Motor neuron (in vitro differentiated cells): Measurements from ENCODE around the gene TMEM61. TPM values are rescaled to one million over a fixed set of nuclear protein-coding genes. Genes with fewer than 3 reads are reported as not detected.
A peak's percentile ranks its signal among the peaks of the same experiment; 100 is the strongest.

Experiments
- ATAC-seq, 8 experiments: fragments of 200-7000 bp; cut with Tn5 transposase; replicated peaks in 6 of 8; 2 replicates each; pipeline ENCODE4 v1.8.0; 2021; ENCODE audit warnings: mild to moderate bottlenecking in 8 of 8, moderate library complexity in 8 of 8
- H3K27ac ChIP-seq, 2 donors: fragments of 250-450 bp; sonication (Bioruptor Pico); 2 replicates each; pipeline ENCODE4 v1.9.0; 2021; ENCODE audit warnings: antibody characterized with exemption in 2 of 2, mild to moderate bottlenecking in 2 of 2, moderate library complexity in 1 of 2
- H3K4me1 ChIP-seq, 2 donors: fragments of 250-450 bp; sonication (Bioruptor Pico); replicated peaks in 1 of 2; 2 replicates each; pipeline ENCODE4 v1.6.1; 2021; ENCODE audit warnings: antibody characterized with exemption in 2 of 2, mild to moderate bottlenecking in 2 of 2, moderate library complexity in 1 of 2
- H3K4me3 ChIP-seq, 5 donors: fragments of 250-450 bp; sonication (Bioruptor Pico); 2 replicates each; pipeline ENCODE4 v1.9.0; 2021; ENCODE audit warnings: antibody characterized with exemption in 5 of 5, mild to moderate bottlenecking in 5 of 5, moderate library complexity in 4 of 5
- WGBS, 10 experiments: fragments of 450-650 bp; shearing (Covaris generic); methylation state at CpG; one replicate each; pipeline ENCODE4 v1.0.0; 2022; 5-methylcytosine and 5-hydroxymethylcytosine counted together
- in situ Hi-C, 9 experiments: fragments of 400-800 bp; cut with MboI; loops; one replicate each; pipeline ENCODE4 v1.15.0; 2021; ENCODE audit warnings: low sequenced_read_pairs in 9 of 9, low pct_unique_long_range_greater_than_20kb in 2 of 9; ENCODE audit not compliant: unreplicated experiment in 9 of 9
- total RNA-seq, 8 experiments: library from RNA; unstranded; fragments of 300-600 nt; gene quantifications; 2 replicates each; pipeline versions ENCODE4 v1.2.3 to v1.2.4, GENCODE V29; 2022

TMEM61 gene
- total RNA-seq, 8 experiments from 2014 or later: 0.21 to 2.3 TPM; not detected in 6

DNA sequence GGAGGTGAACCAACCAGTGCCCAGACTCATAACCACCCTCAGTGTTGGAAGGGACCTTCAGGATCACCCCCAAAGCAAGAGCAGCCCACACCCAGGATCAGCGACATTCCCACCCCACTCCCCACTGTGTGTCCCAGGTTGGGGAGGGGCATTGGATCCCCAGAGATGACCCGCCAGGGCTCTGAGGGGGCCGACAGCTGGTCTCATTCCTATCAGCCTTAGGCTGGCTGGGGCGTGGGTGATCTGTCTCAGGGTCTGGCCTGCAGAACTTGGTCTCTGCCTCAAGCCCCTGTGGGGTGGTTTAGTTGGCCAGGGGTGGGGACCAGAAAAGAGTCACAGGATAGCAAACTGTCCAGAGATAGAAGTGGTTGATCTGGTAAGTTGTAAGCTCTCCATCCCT, 10.5 kb downstream of the TMEM61 start:
- in situ Hi-C loops: loop anchor here in 1 of 9 experiments (10.0 kb wide), 1 partner anchor 46 kb away; no protein-coding TSS in a partner anchor
- 0 to 60% methylated on average over 1 of the region's 4 CpGs; no CpG with 5 or more reads in 8 of the 10 experiments for WGBS, 10 experiments
- Histone ChIP-seq H3K4me3 (no peak overlapping the region), H3K27ac (no peak overlapping the region), H3K4me1 (peaks cover 0 to 6% of the 10 kb centered on the region in 2 donors)
- no peak for ATAC-seq

DNA sequence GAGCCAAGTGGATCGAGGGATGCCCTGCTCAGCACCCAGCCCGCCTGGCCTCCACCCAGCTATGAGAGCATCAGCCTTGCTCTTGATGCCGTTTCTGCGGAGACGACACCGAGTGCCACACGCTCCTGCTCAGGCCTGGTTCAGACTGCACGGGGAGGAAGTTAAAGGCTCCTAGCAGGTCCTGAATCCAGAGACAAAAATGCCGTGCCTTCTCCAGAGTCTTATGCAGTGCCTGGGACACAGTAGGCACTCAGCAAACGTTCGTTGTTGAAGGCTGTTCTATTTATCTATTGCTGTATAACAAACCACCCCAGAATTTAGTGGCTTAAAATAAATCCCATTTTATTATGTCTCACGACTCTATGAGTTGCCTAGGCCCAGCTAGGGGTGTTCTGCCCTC, 11.5 kb downstream of the TMEM61 start:
- in situ Hi-C loops: loop anchor here in 1 of 9 experiments (10.0 kb wide), 1 partner anchor 47 kb away; no protein-coding TSS in a partner anchor
- no peak for ATAC-seq
- no peak overlapping the region for H3K27ac ChIP-seq
- H3K4me1 ChIP-seq: peaks cover 0 to 6% of the 10 kb centered on the region in 2 donors
- H3K4me3 ChIP-seq: no peak overlapping the region
- 51 to 100% (median 67%) methylated on average over 1 to 9 of the region's 12 CpGs; no CpG with 5 or more reads in 2 of the 10 experiments for WGBS, 10 experiments

DNA sequence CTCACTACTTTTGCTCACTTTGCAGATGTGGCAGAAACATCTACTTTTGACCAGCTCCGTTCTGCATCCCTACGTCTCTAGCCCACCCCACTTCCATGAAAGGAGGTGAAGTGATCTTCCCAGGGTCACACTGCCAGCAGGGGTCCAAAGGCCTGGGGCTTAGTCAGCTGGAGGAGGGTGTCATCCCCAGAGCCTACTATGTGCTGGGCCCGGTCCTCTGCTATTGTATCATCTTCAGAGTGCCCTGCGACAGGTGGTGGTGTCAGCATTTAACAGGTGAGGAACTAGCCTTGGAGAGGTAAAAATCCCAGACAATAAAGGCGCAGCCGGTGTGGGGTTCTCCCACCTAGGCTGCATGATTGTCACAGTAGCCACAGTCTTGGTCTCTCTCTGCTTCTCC, 12.7 kb downstream of the TMEM61 start:
- no peak for ATAC-seq
- Histone ChIP-seq H3K27ac (no peak overlapping the region), H3K4me3 (no peak overlapping the region), H3K4me1 (peaks cover 0 to 6% of the 10 kb centered on the region in 2 donors)
- WGBS, 10 experiments: 70 to 100% (median 97%) methylated on average over 1 to 3 of the region's 6 CpGs; no CpG with 5 or more reads in 6 of the 10 experiments
- in situ Hi-C loops: loop anchor here in 1 of 9 experiments (10.0 kb wide), 1 partner anchor 48 kb away; no protein-coding TSS in a partner anchor

DNA sequence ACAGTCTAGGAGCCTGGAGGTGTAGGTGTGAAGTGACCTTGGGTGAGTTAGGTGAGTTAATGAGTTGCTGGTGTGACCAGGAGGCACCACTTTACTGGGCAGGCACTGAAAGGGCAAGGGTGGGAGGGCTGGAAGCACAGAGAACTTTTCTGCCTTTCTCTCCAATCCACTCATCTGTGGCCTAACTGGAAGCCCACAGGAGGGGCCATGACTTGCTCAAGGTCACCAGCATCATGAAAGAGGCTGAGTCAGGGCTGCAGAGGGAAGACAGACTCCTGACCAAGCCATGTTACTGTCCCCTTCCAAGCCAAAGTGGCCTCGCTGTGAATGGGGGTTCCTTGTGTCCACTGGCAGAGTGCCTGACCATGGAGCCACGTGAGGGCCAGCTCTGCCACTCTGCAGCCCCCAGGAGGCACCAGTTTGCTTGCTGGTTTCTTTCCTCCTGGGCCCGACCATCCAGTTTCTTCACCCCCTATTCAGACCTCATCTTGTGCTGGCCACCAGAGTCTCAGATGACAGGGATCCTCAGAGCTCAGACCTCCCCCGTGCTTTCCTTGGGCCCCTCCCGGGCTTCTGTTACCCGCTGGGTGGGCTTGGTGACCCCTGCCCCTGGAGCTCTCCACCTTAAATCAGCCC, 14.0 kb downstream of the TMEM61 start:
- Histone ChIP-seq H3K4me1 (peaks cover 7 to 16% of the 10 kb centered on the region in 2 donors), H3K27ac (no peak overlapping the region), H3K4me3 (no peak overlapping the region)
- ATAC-seq: no peak
- in situ Hi-C loops: loop anchor here in 1 of 9 experiments (10.0 kb wide), 1 partner anchor 50 kb away; no protein-coding TSS in a partner anchor
- 32 to 60% (median 53%) methylated on average over 1 to 6 of the region's 6 CpGs; no CpG with 5 or more reads in 6 of the 10 experiments for WGBS, 10 experiments

- H3K4me3 ChIP-seq: no peak overlapping the region
- peaks cover 10 to 19% of the 10 kb centered on the region in 2 donors for H3K4me1 ChIP-seq
- in situ Hi-C loops: loop anchor here in 1 of 9 experiments (10.0 kb wide), 1 partner anchor 50 kb away; no protein-coding TSS in a partner anchor
- H3K27ac ChIP-seq: no peak overlapping the region
- ATAC-seq: no peak
- 10 to 96% (median 54%) methylated on average over 2 to 10 of the region's 12 CpGs; no CpG with 5 or more reads in 2 of the 10 experiments for WGBS, 10 experiments
Observed at GRCh38 chr1:54995013-54995760, 14.8 kb downstream of the TMEM61 start.

DNA sequence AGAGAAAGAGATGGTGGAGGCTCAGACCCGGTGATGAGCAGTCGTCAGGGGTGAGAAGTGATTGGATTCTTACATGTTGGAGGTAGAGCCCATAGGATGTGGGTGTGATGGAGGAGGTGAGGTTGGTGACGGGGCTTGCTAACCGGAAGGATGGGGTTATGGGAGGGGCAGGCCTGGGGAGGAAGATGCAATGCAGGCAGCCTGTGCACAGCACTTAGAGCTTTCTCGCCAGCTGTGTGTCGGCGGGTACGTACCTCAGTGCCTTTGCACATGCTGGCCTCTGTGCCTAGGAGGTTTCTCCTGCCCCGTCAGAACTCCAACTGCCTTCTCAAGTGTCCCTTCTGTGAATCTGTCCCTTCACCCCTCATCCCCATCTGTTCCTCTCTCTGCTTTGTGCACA, 15.4 kb downstream of the TMEM61 start:
- in situ Hi-C loops: loop anchor here in 1 of 9 experiments (10.0 kb wide), 1 partner anchor 51 kb away; no protein-coding TSS in a partner anchor

GRCh38 chr1:54996359-54996868, 16.0 kb downstream of the TMEM61 start:
- in situ Hi-C loops: loop anchor here in 1 of 9 experiments (10.0 kb wide), 1 partner anchor 52 kb away; no protein-coding TSS in a partner anchor
- Histone ChIP-seq H3K4me3 (no peak overlapping the region), H3K4me1 (peaks cover 22 to 31% of the 10 kb centered on the region in 2 donors), H3K27ac (no peak overlapping the region)
- 0 to 33% (median 15%) methylated on average over 4 to 11 of the region's 23 CpGs; no CpG with 5 or more reads in 5 of the 10 experiments for WGBS, 10 experiments
- ATAC-seq: peak in 3 of 8 experiments; percentile 92 to 94 (median 93)

More for the DNA sequence above, 15.4 kb downstream of the TMEM61 start:
- WGBS, 10 experiments: 67 to 90% (median 80%) methylated on average over 1 to 8 of the region's 9 CpGs; no CpG with 5 or more reads in 3 of the 10 experiments
- no peak overlapping the region for H3K4me3 ChIP-seq
- peaks cover 17 to 25% of the 10 kb centered on the region in 2 donors for H3K4me1 ChIP-seq
- ATAC-seq: no peak
- H3K27ac ChIP-seq: no peak overlapping the region

GRCh38 chr1:54996869-54997710, 16.7 kb downstream of the TMEM61 start:
- peaks cover 29 to 35% of the 10 kb centered on the region in 2 donors for H3K4me1 ChIP-seq
- no peak overlapping the region for H3K4me3 ChIP-seq
- WGBS, 10 experiments: 0 to 82% (median 51%) methylated on average over 1 to 35 of the region's 46 CpGs; no CpG with 5 or more reads in 2 of the 10 experiments
- in situ Hi-C loops: loop anchor here in 1 of 9 experiments (10.0 kb wide), 1 partner anchor 52 kb away; no protein-coding TSS in a partner anchor
- H3K27ac ChIP-seq: no peak overlapping the region
- ATAC-seq: peak in 3 of 8 experiments; percentile 71 to 81 (median 78)

- in situ Hi-C loops: loop anchor here in 1 of 9 experiments (10.0 kb wide), 1 partner anchor 53 kb away; no protein-coding TSS in a partner anchor
- no peak for ATAC-seq
- no peak overlapping the region for H3K4me3 ChIP-seq
- H3K27ac ChIP-seq: no peak overlapping the region
- 67 to 100% (median 74%) methylated on average over 1 to 6 of the region's 6 CpGs; no CpG with 5 or more reads in 4 of the 10 experiments for WGBS, 10 experiments
- peaks cover 30 to 35% of the 10 kb centered on the region in 2 donors for H3K4me1 ChIP-seq
Observed at GRCh38 chr1:54997711-54997986, 17.2 kb downstream of the TMEM61 start.

- Histone ChIP-seq H3K4me3 (no peak overlapping the region), H3K4me1 (peaks cover 30 to 35% of the 10 kb centered on the region in 2 donors), H3K27ac (no peak overlapping the region)
- in situ Hi-C loops: loop anchor here in 1 of 9 experiments (10.0 kb wide), 1 partner anchor 53 kb away; no protein-coding TSS in a partner anchor
- WGBS, 10 experiments: 33 to 100% (median 79%) methylated on average over 1 to 3 of the region's 6 CpGs; no CpG with 5 or more reads in 4 of the 10 experiments
- ATAC-seq: no peak
Observed at GRCh38 chr1:54998100-54998499, 17.7 kb downstream of the TMEM61 start.

DNA sequence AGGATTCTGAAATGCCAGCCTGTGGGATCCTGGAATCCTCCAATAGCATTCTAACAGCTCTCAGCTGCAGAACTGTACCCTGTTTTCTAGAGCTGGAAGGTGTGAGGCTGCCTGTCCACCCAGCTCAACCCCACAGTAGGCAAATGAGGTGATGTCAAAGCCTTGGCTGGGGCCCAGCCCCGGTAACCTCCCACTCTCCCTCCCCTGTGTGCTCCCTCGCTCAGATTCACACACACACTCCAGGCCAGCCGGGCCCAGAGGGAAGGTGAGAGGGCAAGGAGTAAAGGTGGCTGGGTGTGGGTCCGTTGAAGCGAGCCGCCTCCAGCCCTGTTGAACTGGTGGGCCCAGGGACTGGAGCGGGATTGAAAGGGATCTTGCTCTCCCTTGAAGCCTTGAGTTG, 18.2 kb downstream of the TMEM61 start, which contains the start of gene BSND:
Gene BSND, plus strand, starts transcription at position 257 of the 400 bp plus-strand sequence. CDS start 254 bp downstream, outside the sequence.
- no peak within 1 kb of the TSS for H3K4me3 ChIP-seq
- in situ Hi-C loops: loop anchor here in 1 of 9 experiments (10.0 kb wide), 1 partner anchor 54 kb away; no protein-coding TSS in a partner anchor
- 0 to 67% (median 42%) methylated on average over 1 to 6 of the region's 7 CpGs; no CpG with 5 or more reads in 4 of the 10 experiments for WGBS, 10 experiments

More for the DNA sequence above, 18.2 kb downstream of the TMEM61 start, which contains the start of gene BSND:
- H3K4me1 ChIP-seq: peaks cover 30 to 35% of the 10 kb centered on the region in 2 donors
- no peak within 1 kb of the TSS for H3K27ac ChIP-seq
- ATAC-seq: peak in 5 of 8 experiments; percentile 17 to 40 (median 25)
